HG02623 (cell line): ENCODE data around the gene PGBD1.

Source experiments
- ATAC-seq: cut with Tn5 transposase; IDR thresholded peaks from one replicate; pipeline ENCODE4 v1.9.1; 2021; ENCODE audit warnings: moderate library complexity; ENCODE audit not compliant: unreplicated experiment

PGBD1 gene

GRCh38 chr6:28281288-28282064, at the start of gene PGBD1:
TSS of gene PGBD1 (plus strand) at chr6:28281572. CDS start at chr6:28283814, 2,242 bp downstream.
- peak; percentile 78 for ATAC-seq

- ATAC-seq: no peak
These were observed 48.6 kb upstream of the PGBD1 start for GRCh38 chr6:28232785-28233184.

- ATAC-seq: no peak
These were observed 45.4 kb upstream of the PGBD1 start for GRCh38 chr6:28235912-28236452.

GRCh38 chr6:28239636-28240035, 41.7 kb upstream of the PGBD1 start:
- no peak for ATAC-seq

- ATAC-seq: no peak
These were observed 40.9 kb upstream of the PGBD1 start for GRCh38 chr6:28240471-28240870.

- ATAC-seq: no peak
These were observed 37.4 kb upstream of the PGBD1 start for GRCh38 chr6:28243946-28244345.

GRCh38 chr6:28245206-28245941, 36.0 kb upstream of the PGBD1 start:
- ATAC-seq: no peak

- no peak for ATAC-seq
These were observed 32.5 kb upstream of the PGBD1 start for GRCh38 chr6:28248916-28249315.

- no peak for ATAC-seq
These were observed 30.6 kb upstream of the PGBD1 start for GRCh38 chr6:28250747-28251146.

- ATAC-seq: peak; percentile 28
These were observed 29.7 kb upstream of the PGBD1 start for GRCh38 chr6:28251661-28252008.

GRCh38 chr6:28252009-28252975, 29.1 kb upstream of the PGBD1 start, which contains the start of gene ZKSCAN4:
TSS of gene ZKSCAN4 (minus strand) at chr6:28252269. CDS start at chr6:28251980, 289 bp downstream.
- ATAC-seq: peak; percentile 83

GRCh38 chr6:28254121-28254519, 27.3 kb upstream of the PGBD1 start:
- ATAC-seq: no peak

- no peak for ATAC-seq
These were observed 24.3 kb upstream of the PGBD1 start for GRCh38 chr6:28257042-28257441.

GRCh38 chr6:28258877-28259777, 22.2 kb upstream of the PGBD1 start, which contains the start of gene NKAPL:
TSS of gene NKAPL (plus strand) at chr6:28259297. CDS start at chr6:28259372, 75 bp downstream.
- ATAC-seq: no peak

- ATAC-seq: no peak
These were observed 17.4 kb upstream of the PGBD1 start for GRCh38 chr6:28263922-28264321.

GRCh38 chr6:28264834-28265401, 16.5 kb upstream of the PGBD1 start:
- ATAC-seq: no peak

GRCh38 chr6:28266563-28266961, 14.8 kb upstream of the PGBD1 start:
- no peak for ATAC-seq

GRCh38 chr6:28266962-28267694, 14.2 kb upstream of the PGBD1 start, which contains the start of gene ZSCAN26:
TSS of gene ZSCAN26 (plus strand) at chr6:28267143. CDS start at chr6:28271920, 4,777 bp downstream.
- peak; percentile 92 for ATAC-seq

- no peak for ATAC-seq
These were observed 13.7 kb upstream of the PGBD1 start for GRCh38 chr6:28267695-28268059.
